ENCODE results near the gene KCNJ10. TPM values are rescaled to one million over a fixed set of nuclear protein-coding genes. Genes with fewer than 3 reads are reported as not detected.
A peak's percentile ranks its signal among the peaks of the same experiment; 100 is the strongest.

Gene KCNJ10
- total RNA-seq, 1 experiment from 2014 or later: 0.08 TPM

DNA sequence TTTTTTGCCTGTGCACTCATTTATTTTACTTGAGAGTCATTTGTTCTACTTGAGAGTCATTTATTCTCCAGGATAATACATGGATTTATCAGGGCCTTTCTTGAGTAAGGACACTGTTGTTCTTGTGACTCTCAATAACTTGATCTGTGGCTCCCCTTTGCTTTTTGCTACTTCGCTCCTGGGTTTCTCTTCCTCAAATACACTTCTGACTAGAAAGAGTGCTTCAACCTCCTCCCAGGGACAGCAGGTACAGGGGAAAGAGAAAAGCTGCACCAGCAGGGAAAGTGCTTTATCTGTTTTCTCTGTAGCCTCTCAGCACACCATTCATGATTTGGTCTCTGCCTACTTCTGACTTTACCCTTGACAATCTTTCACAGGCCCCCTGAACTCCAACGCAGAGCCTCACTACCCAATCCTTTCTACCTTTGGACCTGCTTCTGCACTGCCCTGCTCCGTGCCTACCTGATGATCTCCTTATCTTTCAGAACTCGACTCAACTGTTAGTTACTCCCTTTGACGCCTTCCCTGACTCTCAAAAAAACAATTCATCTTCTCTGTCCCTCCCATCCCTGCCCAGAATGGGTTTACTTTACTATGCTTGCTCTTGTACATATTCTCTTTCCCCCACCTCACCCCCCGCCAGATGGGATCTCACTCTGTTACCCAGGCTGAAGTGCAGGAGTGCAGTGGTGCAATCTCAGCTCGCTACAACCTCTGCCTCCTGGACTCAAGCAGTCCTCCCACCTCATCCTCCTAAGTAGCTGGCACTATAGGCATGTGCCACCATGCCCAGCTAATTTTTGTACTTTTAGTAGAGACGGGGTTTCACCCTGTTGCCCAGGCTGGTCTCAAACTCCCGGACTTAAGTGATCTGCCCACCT lies 22.6 kb downstream of the KCNJ10 start:
- in situ Hi-C loops (cut with HindIII; ENCODE audit: low pct_unique_long_range_greater_than_20kb, low sequenced_read_pairs): no loop called here
- no peak for ATAC-seq
- ChIA-PET POLR2A (interaction anchor here (0.5 kb wide), 1 partner anchor 968 kb away, joined by 9 read pairs; no protein-coding TSS in a partner anchor), CTCF (interaction anchor here (0.6 to 2.2 kb wide), 5 partner anchors 9 to 38 kb away, joined by 3 to 13 read pairs (median 4); no protein-coding TSS in a partner anchor)
- no peak for TF ChIP-seq TCF7L2 (IDR thresholded peaks at IDR 0.05; ENCODE audit: low read depth, low read length)
- TF ChIP-seq, protein P1, sequence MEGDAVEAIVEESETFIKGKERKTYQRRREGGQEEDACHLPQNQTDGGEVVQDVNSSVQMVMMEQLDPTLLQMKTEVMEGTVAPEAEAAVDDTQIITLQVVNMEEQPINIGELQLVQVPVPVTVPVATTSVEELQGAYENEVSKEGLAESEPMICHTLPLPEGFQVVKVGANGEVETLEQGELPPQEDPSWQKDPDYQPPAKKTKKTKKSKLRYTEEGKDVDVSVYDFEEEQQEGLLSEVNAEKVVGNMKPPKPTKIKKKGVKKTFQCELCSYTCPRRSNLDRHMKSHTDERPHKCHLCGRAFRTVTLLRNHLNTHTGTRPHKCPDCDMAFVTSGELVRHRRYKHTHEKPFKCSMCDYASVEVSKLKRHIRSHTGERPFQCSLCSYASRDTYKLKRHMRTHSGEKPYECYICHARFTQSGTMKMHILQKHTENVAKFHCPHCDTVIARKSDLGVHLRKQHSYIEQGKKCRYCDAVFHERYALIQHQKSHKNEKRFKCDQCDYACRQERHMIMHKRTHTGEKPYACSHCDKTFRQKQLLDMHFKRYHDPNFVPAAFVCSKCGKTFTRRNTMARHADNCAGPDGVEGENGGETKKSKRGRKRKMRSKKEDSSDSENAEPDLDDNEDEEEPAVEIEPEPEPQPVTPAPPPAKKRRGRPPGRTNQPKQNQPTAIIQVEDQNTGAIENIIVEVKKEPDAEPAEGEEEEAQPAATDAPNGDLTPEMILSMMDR (IDR thresholded peaks at IDR 0.05): no peak
- no peak for TF ChIP-seq POLR2AphosphoS5 (IDR thresholded peaks at IDR 0.05; ENCODE audit: low read depth, low read length)
- TF ChIP-seq, protein P2, sequence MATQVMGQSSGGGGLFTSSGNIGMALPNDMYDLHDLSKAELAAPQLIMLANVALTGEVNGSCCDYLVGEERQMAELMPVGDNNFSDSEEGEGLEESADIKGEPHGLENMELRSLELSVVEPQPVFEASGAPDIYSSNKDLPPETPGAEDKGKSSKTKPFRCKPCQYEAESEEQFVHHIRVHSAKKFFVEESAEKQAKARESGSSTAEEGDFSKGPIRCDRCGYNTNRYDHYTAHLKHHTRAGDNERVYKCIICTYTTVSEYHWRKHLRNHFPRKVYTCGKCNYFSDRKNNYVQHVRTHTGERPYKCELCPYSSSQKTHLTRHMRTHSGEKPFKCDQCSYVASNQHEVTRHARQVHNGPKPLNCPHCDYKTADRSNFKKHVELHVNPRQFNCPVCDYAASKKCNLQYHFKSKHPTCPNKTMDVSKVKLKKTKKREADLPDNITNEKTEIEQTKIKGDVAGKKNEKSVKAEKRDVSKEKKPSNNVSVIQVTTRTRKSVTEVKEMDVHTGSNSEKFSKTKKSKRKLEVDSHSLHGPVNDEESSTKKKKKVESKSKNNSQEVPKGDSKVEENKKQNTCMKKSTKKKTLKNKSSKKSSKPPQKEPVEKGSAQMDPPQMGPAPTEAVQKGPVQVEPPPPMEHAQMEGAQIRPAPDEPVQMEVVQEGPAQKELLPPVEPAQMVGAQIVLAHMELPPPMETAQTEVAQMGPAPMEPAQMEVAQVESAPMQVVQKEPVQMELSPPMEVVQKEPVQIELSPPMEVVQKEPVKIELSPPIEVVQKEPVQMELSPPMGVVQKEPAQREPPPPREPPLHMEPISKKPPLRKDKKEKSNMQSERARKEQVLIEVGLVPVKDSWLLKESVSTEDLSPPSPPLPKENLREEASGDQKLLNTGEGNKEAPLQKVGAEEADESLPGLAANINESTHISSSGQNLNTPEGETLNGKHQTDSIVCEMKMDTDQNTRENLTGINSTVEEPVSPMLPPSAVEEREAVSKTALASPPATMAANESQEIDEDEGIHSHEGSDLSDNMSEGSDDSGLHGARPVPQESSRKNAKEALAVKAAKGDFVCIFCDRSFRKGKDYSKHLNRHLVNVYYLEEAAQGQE (IDR thresholded peaks at IDR 0.05; ENCODE audit: insufficient read depth in 1 of 2, low read depth in 2 of 2, low read length in 1 of 2): no peak
- no peak for TF ChIP-seq SIN3A (IDR thresholded peaks at IDR 0.05; ENCODE audit: borderline replicate concordance, insufficient read depth, low read depth, low read length)
- no TSS peak for BruUV-seq (replicated peaks)
- H3K4me1 ChIP-seq (ENCODE audit: control insufficient read depth, insufficient read depth, low read length): no peaks in the 10 kb centered on the region
- intact Hi-C loops (cut with micrococcal nuclease; ENCODE audit: unreplicated experiment): loop anchor here (2.0 kb wide), 1 partner anchor 37 kb away; no protein-coding TSS in a partner anchor
- peaks cover 19% of the 10 kb centered on the region for H3K27me3 ChIP-seq (ENCODE audit: control insufficient read depth, insufficient read depth, low read length)
- no peaks in the 10 kb centered on the region for H3K9me3 ChIP-seq (ENCODE audit: control insufficient read depth, insufficient read depth, low read depth, low read length)
- no peak overlapping the region for H3K27ac ChIP-seq (ENCODE audit: low read length)
- no peak for DNase-seq (ENCODE audit: low read depth, low spot score)
- no peaks in the 10 kb centered on the region for H3K36me3 ChIP-seq (ENCODE audit: control insufficient read depth, insufficient read depth, low read length)
- H3K4me3 ChIP-seq (ENCODE audit: low read depth in 2 of 2, low read length in 2 of 2): no peak overlapping the region

DNA sequence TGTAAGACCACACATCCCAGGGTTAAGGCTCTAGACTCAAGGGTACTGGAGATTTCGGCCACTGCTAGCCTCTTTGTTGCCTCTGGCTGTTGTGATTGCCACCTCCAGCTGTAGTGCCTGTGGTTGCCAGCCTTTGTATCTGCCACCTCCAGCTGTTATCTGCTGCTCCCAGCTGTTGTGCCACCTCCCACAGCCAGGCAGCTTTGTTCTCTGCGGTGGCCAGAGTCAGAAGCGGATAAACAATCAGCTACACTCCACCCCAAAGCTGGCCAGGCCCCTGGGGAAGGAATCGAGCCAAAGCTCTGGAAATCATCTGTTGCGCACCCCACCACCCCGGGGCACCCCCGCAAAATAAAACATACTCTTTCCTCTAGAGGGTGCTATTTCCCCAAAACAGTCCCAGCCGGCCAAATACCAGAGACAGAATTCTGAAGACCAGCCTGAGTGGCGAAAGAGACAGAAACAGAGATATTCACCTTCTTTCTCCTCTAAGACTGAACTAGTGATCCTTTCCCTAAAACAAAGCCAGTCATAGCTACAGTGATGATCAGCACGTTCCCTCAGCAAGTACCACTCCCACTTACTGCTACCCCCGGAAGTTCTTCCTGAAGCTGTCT lies 23.4 kb downstream of the KCNJ10 start:
- ChIA-PET CTCF (interaction anchor here (0.6 to 2.2 kb wide), 9 partner anchors 9 to 39 kb away, joined by 3 to 13 read pairs (median 5); no protein-coding TSS in a partner anchor), POLR2A (interaction anchor here (0.5 kb wide), 1 partner anchor 969 kb away, joined by 9 read pairs; no protein-coding TSS in a partner anchor)
- TF ChIP-seq, protein P1 (IDR thresholded peaks at IDR 0.05): peak; percentile 80
- TF ChIP-seq, protein P2 (IDR thresholded peaks at IDR 0.05; ENCODE audit: insufficient read depth in 1 of 2, low read depth in 2 of 2, low read length in 1 of 2): no peak
- H3K36me3 ChIP-seq (ENCODE audit: control insufficient read depth, insufficient read depth, low read length): no peaks in the 10 kb centered on the region
- no peaks in the 10 kb centered on the region for H3K9me3 ChIP-seq (ENCODE audit: control insufficient read depth, insufficient read depth, low read depth, low read length)
- ATAC-seq (peak; percentile 85), DNase-seq (ENCODE audit: low read depth, low spot score) (no peak)
- intact Hi-C loops (cut with micrococcal nuclease; ENCODE audit: unreplicated experiment): loop anchor here (2.0 kb wide), 1 partner anchor 38 kb away; no protein-coding TSS in a partner anchor
- no TSS peak for BruUV-seq (replicated peaks)
- in situ Hi-C loops (cut with HindIII; ENCODE audit: low pct_unique_long_range_greater_than_20kb, low sequenced_read_pairs): no loop called here
- H3K4me3 ChIP-seq (ENCODE audit: low read depth in 2 of 2, low read length in 2 of 2): no peak overlapping the region
- no peaks in the 10 kb centered on the region for H3K4me1 ChIP-seq (ENCODE audit: control insufficient read depth, insufficient read depth, low read length)
- H3K27ac ChIP-seq (ENCODE audit: low read length): no peak overlapping the region
- peaks cover 11% of the 10 kb centered on the region for H3K27me3 ChIP-seq (ENCODE audit: control insufficient read depth, insufficient read depth, low read length)
